Peyer's patch (tissue), 4 donors: ENCODE results near the gene C20orf204. TPM values are rescaled to one million over a fixed set of nuclear protein-coding genes. Genes with fewer than 3 reads are reported as not detected.

Experiments
- DNase-seq, 3 donors: peaks; one replicate each; pipeline ENCODE4 v3.0.0-alpha.2; 2017 to 2019
- H3K27ac ChIP-seq, 4 donors: fragments of 200-600 bp; sonication (generic); one replicate each; pipeline ENCODE4 v1.5.1; 2016 to 2019
- H3K27me3 ChIP-seq, 2 donors: fragments of 200-600 bp; sonication (generic); one replicate each; pipeline ENCODE4 v1.5.1; 2019
- H3K36me3 ChIP-seq, 3 donors: fragments of 200-600 bp; sonication (generic); one replicate each; pipeline ENCODE4 v1.5.1; 2016 to 2019
- H3K4me1 ChIP-seq, 4 donors: fragments of 200-600 bp; sonication (generic); one replicate each; pipeline ENCODE4 v1.5.1; 2016 to 2019
- H3K4me3 ChIP-seq, 4 donors: fragments of 200-600 bp; sonication (generic); 1 replicate in 3 of 4; 2 replicates in 1 of 4; pipeline ENCODE4 v1.5.1; 2016 to 2019; ENCODE audit warnings: mild to moderate bottlenecking in 1 of 4
- H3K9me3 ChIP-seq, 4 donors: fragments of 200-600 bp; sonication (generic); one replicate each; pipeline ENCODE4 v1.5.1; 2016 to 2019; ENCODE audit warnings: mild to moderate bottlenecking in 1 of 4
- CTCF ChIP-seq, 6 experiments: fragments of 450-650 bp in 4 of 6; fragments of 200-600 bp in 2 of 6; sonication (generic) in 1 of 6; IDR thresholded peaks; one replicate each; pipeline ENCODE4 v1.5.1; 2017 to 2019; ENCODE audit warnings: antibody characterized with exemption in 6 of 6, mild to moderate bottlenecking in 3 of 6, moderate library complexity in 1 of 6
- POLR2A ChIP-seq, 2 donors: fragments of 450-650 bp; IDR thresholded peaks; one replicate each; pipeline ENCODE4 v1.5.1; 2017; ENCODE audit warnings: antibody characterized with exemption in 2 of 2, mild to moderate bottlenecking in 2 of 2, moderate library complexity in 2 of 2
- total RNA-seq, 4 donors: library from RNA; depleted of rRNA; stranded (reverse); fragments of >200 nt; gene quantifications; one replicate each; pipeline ENCODE4 v1.1.0, GENCODE V29; 2016

C20orf204 gene
- total RNA-seq, 4 donors from 2014 or later = 0.18 to 2.1 (median 1.1) TPM

DNA sequence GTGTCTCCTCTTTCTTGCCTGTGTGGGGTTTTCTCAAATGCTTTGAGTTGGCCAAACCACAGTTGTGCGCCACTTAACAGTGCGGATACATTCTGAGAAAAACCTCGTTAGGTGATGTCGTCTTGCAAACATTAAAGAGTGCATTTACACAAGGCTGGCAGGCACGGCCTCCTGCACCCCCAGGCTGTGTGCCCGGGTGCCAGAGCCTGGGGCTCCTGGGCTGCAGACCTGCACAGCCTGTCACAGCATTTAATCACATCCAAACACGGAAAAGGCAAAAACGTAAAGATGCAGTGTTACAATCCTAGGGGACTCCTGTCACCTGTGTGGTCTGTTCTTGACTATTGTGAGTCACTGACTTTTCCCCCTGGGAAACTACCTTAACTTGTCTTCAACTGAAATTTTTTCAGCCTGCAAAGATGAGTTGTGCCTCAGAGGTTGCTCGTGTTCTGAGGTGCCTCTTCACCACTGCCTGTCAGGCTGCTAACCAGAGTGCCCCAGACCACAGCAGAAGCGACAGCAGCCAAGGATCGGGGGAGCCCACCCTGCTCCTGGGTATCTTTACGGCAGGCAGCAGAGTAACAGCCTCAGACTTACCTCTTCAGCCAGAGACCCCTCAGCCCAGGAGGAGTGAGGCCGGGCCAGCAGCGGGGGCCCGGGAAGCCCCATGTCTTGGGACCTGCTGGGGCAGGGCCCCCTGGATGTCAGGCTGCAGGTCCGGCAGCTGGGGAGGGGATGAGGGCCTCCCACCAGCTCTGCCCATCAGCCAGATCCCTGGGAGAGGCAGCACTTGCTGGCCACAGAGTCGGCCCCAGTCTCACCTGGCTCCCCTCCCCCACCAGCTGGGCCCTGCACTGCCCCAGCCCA, 683 bp upstream of the C20orf204 start:
- peaks cover 0 to 33% (median 14%) of the 10 kb centered on the region in 4 donors for H3K4me1 ChIP-seq
- H3K27ac ChIP-seq = peak overlapping the region in 1 of 4 donors; percentile 44
- TF ChIP-seq POLR2A (IDR thresholded peaks at IDR 0.05) (no peak), CTCF (IDR thresholded peaks at IDR 0.05) (no peak)
- H3K27me3 ChIP-seq = peaks cover 0 to 27% of the 10 kb centered on the region in 2 donors
- DNase-seq = no peak
- H3K4me3 ChIP-seq = no peak overlapping the region
- H3K9me3 ChIP-seq = no peaks in the 10 kb centered on the region
- peaks cover 0 to 52% (median 0%) of the 10 kb centered on the region in 3 donors for H3K36me3 ChIP-seq

DNA sequence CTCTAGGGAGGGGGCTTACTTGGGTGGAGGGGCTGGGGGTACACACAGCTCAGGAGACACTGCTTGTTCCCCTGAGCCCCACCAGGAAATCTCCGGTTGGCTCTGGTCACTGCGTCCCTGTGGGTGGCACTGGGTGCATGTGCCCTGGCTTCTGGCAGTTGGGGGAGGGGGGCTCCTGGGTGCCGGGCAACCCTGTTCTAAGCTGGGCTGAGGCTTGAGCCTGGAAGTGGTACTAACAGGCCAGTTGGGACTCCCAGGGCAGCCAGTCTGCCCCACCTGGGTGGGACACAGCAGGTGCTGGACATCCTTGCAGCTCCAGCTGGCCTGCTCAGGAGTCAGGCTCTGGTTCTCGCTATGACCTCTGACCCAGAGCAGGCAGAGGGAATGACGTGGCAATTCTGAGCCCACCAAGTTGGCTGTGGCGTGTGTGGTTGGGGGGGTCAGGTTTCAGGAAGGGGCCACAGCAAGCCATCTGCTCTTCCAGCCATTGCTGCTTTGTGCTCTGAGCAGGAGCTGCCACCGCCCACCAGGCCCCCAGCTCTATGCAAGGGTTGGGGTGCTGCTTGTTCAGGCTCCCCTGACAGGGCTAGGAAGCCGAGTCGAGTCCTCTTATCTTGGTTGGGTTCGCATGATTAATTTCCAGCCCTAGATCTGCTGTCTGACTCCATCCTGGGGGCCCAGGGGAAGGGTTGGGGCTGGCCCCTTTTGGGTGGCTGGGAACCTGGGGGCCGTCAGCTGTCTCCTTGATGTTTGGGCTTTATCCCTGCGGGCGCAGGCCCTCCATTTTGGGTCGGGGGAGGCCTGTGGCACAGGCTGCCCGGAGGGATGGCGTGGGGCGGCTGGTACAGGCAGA, 590 bp downstream of the C20orf204 start:
- Histone ChIP-seq H3K4me1 (peaks cover 0 to 38% (median 19%) of the 10 kb centered on the region in 4 donors), H3K36me3 (peaks cover 0 to 41% (median 0%) of the 10 kb centered on the region in 3 donors), H3K9me3 (no peaks in the 10 kb centered on the region), H3K27me3 (peaks cover 0 to 35% of the 10 kb centered on the region in 2 donors), H3K4me3 (no peak overlapping the region), H3K27ac (no peak overlapping the region)
- TF ChIP-seq POLR2A (IDR thresholded peaks at IDR 0.05) = no peak
- TF ChIP-seq CTCF (IDR thresholded peaks at IDR 0.05) = no peak
- DNase-seq = no peak

GRCh38 chr20:64037199-64037497, 1.2 kb downstream of the C20orf204 start:
- no peak for DNase-seq
- H3K9me3 ChIP-seq = no peaks in the 10 kb centered on the region

DNA sequence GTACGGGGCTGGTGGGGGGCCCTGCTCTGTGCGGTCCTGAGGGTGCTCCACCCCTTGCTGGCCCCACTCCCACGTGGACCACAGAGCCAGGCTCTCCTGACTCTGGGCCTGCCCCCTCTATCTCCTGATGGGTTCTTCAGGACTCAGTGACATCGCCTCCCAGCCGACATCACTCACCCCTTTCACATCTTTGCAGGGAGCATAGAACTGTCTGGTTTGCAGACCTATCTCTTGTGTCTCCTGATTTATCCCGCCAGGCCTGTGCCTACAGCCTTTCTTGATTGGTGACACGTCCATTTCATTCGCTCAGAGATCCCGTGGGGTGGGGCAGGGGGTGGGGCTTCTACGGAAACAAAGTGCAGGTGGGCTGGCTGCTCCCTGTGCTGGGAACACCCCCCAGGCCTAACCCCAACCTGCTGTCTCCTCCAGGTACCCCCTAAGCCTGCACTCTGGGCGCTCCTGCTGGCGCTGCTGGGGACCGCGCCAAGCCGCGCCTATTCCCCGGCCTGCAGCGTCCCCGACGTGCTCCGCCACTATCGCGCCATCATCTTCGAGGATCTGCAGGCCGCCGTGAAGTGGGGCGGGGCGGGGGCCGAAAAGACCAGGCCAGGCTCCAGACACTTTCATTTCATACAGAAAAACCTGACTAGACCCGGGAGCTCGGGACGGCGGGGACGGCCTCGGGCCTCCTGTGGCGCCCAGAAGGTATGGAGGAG, 1.7 kb downstream of the C20orf204 start:
- DNase-seq = no peak
- Histone ChIP-seq H3K4me1 (peaks cover 0 to 48% (median 27%) of the 10 kb centered on the region in 4 donors), H3K36me3 (peaks cover 0 to 31% (median 0%) of the 10 kb centered on the region in 3 donors), H3K27me3 (peaks cover 0 to 44% of the 10 kb centered on the region in 2 donors), H3K27ac (no peak overlapping the region), H3K4me3 (peak overlapping the region; percentile 47 to 59 (median 56)), H3K9me3 (no peaks in the 10 kb centered on the region)
- TF ChIP-seq CTCF (IDR thresholded peaks at IDR 0.05) = no peak
- TF ChIP-seq POLR2A (IDR thresholded peaks at IDR 0.05) = no peak

More at GRCh38 chr20:64037199-64037497, 1.2 kb downstream of the C20orf204 start:
- Histone ChIP-seq H3K4me3 (no peak overlapping the region), H3K4me1 (peaks cover 0 to 44% (median 24%) of the 10 kb centered on the region in 4 donors), H3K27ac (no peak overlapping the region), H3K27me3 (peaks cover 0 to 41% of the 10 kb centered on the region in 2 donors), H3K36me3 (peaks cover 0 to 36% (median 0%) of the 10 kb centered on the region in 3 donors)
- TF ChIP-seq POLR2A (IDR thresholded peaks at IDR 0.05) = no peak
- no peak for TF ChIP-seq CTCF (IDR thresholded peaks at IDR 0.05)

GRCh38 chr20:64038224-64038564, 2.2 kb downstream of the C20orf204 start:
- peak in 1 of 3 donors; percentile 34 for DNase-seq
- Histone ChIP-seq H3K27ac (peak overlapping the region in 3 of 4 donors; percentile 36 to 79 (median 57)), H3K9me3 (no peaks in the 10 kb centered on the region), H3K27me3 (peaks cover 0 to 44% of the 10 kb centered on the region in 2 donors), H3K4me1 (peaks cover 0 to 48% (median 27%) of the 10 kb centered on the region in 4 donors), H3K4me3 (peak overlapping the region; percentile 47 to 59 (median 56)), H3K36me3 (peaks cover 0 to 25% (median 0%) of the 10 kb centered on the region in 3 donors)
- no peak for TF ChIP-seq POLR2A (IDR thresholded peaks at IDR 0.05)
- no peak for TF ChIP-seq CTCF (IDR thresholded peaks at IDR 0.05)
